Ascending aorta (tissue), 2 donors: Measurements from ENCODE around the gene TGFBR1. TPM values are rescaled to one million over a fixed set of nuclear protein-coding genes. Genes with fewer than 3 reads are reported as not detected.

Experiments used
- DNase-seq, 2 donors: peaks; one replicate each; pipeline ENCODE4 v3.0.0-alpha.2; 2019; ENCODE audit warnings: low spot score in 2 of 2
- H3K27ac ChIP-seq, 2 donors: fragments of 200-600 bp; sonication (generic); one replicate each; pipeline ENCODE4 v1.5.1; 2016 to 2017; ENCODE audit warnings: mild to moderate bottlenecking in 1 of 2
- H3K27me3 ChIP-seq: fragments of 200-600 bp; sonication (generic); one replicate; pipeline ENCODE4 v1.5.1; 2017
- H3K36me3 ChIP-seq, 2 donors: fragments of 200-600 bp; sonication (generic); one replicate each; pipeline ENCODE4 v1.5.1; 2016
- H3K4me1 ChIP-seq, 2 donors: fragments of 200-600 bp; sonication (generic); one replicate each; pipeline ENCODE4 v1.5.1; 2016 to 2017; ENCODE audit warnings: mild to moderate bottlenecking in 1 of 2
- H3K4me3 ChIP-seq, 2 donors: fragments of 200-600 bp; sonication (generic); one replicate each; pipeline ENCODE4 v1.5.1; 2016 to 2017; ENCODE audit warnings: mild to moderate bottlenecking in 1 of 2
- H3K9me3 ChIP-seq, 2 donors: fragments of 200-600 bp; sonication (generic); one replicate each; pipeline ENCODE4 v1.5.1; 2016
- CTCF ChIP-seq, 3 experiments: fragments of 200-600 bp in 2 of 3; fragments of 450-650 bp in 1 of 3; sonication (generic) in 2 of 3; IDR thresholded peaks; one replicate each; pipeline ENCODE4 v1.5.1; 2016 to 2019; ENCODE audit warnings: antibody characterized with exemption in 3 of 3, mild to moderate bottlenecking in 1 of 3, moderate library complexity in 1 of 3
- intact Hi-C: fragments of 100-400 bp; cut with DNase I; formaldehyde crosslinking; loops from one replicate; pipeline ENCODE4 v1.15.1; 2023
- total RNA-seq: library from RNA; depleted of rRNA; stranded (reverse); fragments of >200 nt; gene quantifications from one replicate; pipeline ENCODE4 v1.1.0, GENCODE V29; 2016

TGFBR1 gene
- total RNA-seq, 1 donor from 2014 or later: 13.9 TPM

- DNase-seq: no peak
- intact Hi-C loops: loop anchor here (5.0 kb wide), 1 partner anchor 296 kb away; no protein-coding TSS in a partner anchor
- Histone ChIP-seq H3K27me3 (no peaks in the 10 kb centered on the region), H3K4me3 (no peak overlapping the region), H3K36me3 (peaks cover 45 to 48% of the 10 kb centered on the region in 2 donors), H3K9me3 (no peaks in the 10 kb centered on the region), H3K27ac (no peak overlapping the region), H3K4me1 (no peaks in the 10 kb centered on the region)
- TF ChIP-seq CTCF (IDR thresholded peaks at IDR 0.05): no peak
Measured at GRCh38 chr9:99143655-99144054, 38.7 kb downstream of the TGFBR1 start.

- no peaks in the 10 kb centered on the region for H3K27me3 ChIP-seq
- H3K9me3 ChIP-seq: no peaks in the 10 kb centered on the region
- peaks cover 57 to 60% of the 10 kb centered on the region in 2 donors for H3K36me3 ChIP-seq
- H3K27ac ChIP-seq: no peak overlapping the region
- no peak for TF ChIP-seq CTCF (IDR thresholded peaks at IDR 0.05)
- H3K4me3 ChIP-seq: no peak overlapping the region
- intact Hi-C loops: loop anchor here (5.0 kb wide), 1 partner anchor 298 kb away; no protein-coding TSS in a partner anchor
- H3K4me1 ChIP-seq: no peaks in the 10 kb centered on the region
- no peak for DNase-seq
Measured at GRCh38 chr9:99144966-99145365, 40.1 kb downstream of the TGFBR1 start.

- Histone ChIP-seq H3K9me3 (no peaks in the 10 kb centered on the region), H3K27me3 (no peaks in the 10 kb centered on the region), H3K4me1 (no peaks in the 10 kb centered on the region), H3K4me3 (no peak overlapping the region), H3K36me3 (peaks cover 59 to 60% of the 10 kb centered on the region in 2 donors), H3K27ac (no peak overlapping the region)
- intact Hi-C loops: no loop called here
- no peak for TF ChIP-seq CTCF (IDR thresholded peaks at IDR 0.05)
- no peak for DNase-seq
Measured at GRCh38 chr9:99146574-99146973, 41.7 kb downstream of the TGFBR1 start.

- no peak overlapping the region for H3K27ac ChIP-seq
- no peaks in the 10 kb centered on the region for H3K27me3 ChIP-seq
- H3K9me3 ChIP-seq: no peaks in the 10 kb centered on the region
- TF ChIP-seq CTCF (IDR thresholded peaks at IDR 0.05): no peak
- intact Hi-C loops: no loop called here
- peaks cover 58 to 66% of the 10 kb centered on the region in 2 donors for H3K36me3 ChIP-seq
- no peak for DNase-seq
- no peaks in the 10 kb centered on the region for H3K4me1 ChIP-seq
- no peak overlapping the region for H3K4me3 ChIP-seq
Measured at GRCh38 chr9:99147177-99147576, 42.3 kb downstream of the TGFBR1 start.

GRCh38 chr9:99150451-99151171 lies 45.7 kb downstream of the TGFBR1 start:
- Histone ChIP-seq H3K27ac (no peak overlapping the region), H3K4me1 (no peaks in the 10 kb centered on the region), H3K36me3 (peaks cover 40 to 46% of the 10 kb centered on the region in 2 donors), H3K9me3 (no peaks in the 10 kb centered on the region), H3K4me3 (no peak overlapping the region), H3K27me3 (no peaks in the 10 kb centered on the region)
- intact Hi-C loops: no loop called here
- DNase-seq: no peak
- no peak for TF ChIP-seq CTCF (IDR thresholded peaks at IDR 0.05)
